H9 (cell line): Measurements from ENCODE around the gene ZNRF1. TPM values are rescaled to one million over a fixed set of nuclear protein-coding genes. Genes with fewer than 3 reads are reported as not detected.
A peak's percentile ranks its signal among the peaks of the same experiment; 100 is the strongest.

ENCODE experiments used
- DNase-seq: peaks from one replicate; pipeline ENCODE4 v3.0.0-alpha.2; 2017
- H2AFZ ChIP-seq: one replicate; pipeline ENCODE4 v1.6.1; 2013; ENCODE audit warnings: mild to moderate bottlenecking, low read length, control low read depth, moderate library complexity
- H2AK5ac ChIP-seq: 2 replicates; pipeline ENCODE4 v1.6.1; 2013; ENCODE audit warnings: low read length, control low read depth, mixed read lengths; ENCODE audit not compliant: insufficient read length
- H2BK120ac ChIP-seq: one replicate; pipeline ENCODE4 v1.6.1; 2013; ENCODE audit warnings: low read depth, mild to moderate bottlenecking, low read length, control low read depth, inconsistent platforms; ENCODE audit not compliant: poor library complexity, severe bottlenecking
- H2BK12ac ChIP-seq: 2 replicates; pipeline ENCODE4 v1.6.1; 2013; ENCODE audit warnings: low read length, control low read depth, mixed read lengths, low read depth; ENCODE audit not compliant: insufficient read length
- H2BK15ac ChIP-seq: 2 replicates; pipeline ENCODE4 v1.6.1; 2013; ENCODE audit warnings: low read depth, low read length, control low read depth
- H2BK20ac ChIP-seq: one replicate; pipeline ENCODE4 v1.6.1; 2013; ENCODE audit warnings: low read depth, mild to moderate bottlenecking, low read length, control low read depth, inconsistent platforms; ENCODE audit not compliant: poor library complexity, severe bottlenecking
- H2BK5ac ChIP-seq: 2 replicates; pipeline ENCODE4 v1.6.1; 2013; ENCODE audit warnings: low read length, control low read depth, mixed read lengths; ENCODE audit not compliant: insufficient read length
- H3K14ac ChIP-seq: 2 replicates; pipeline ENCODE4 v1.6.1; 2013; ENCODE audit warnings: low read length, control low read depth; ENCODE audit not compliant: insufficient read depth
- H3K18ac ChIP-seq: 2 replicates; pipeline ENCODE4 v1.6.1; 2013; ENCODE audit warnings: low read depth, mild to moderate bottlenecking, mixed read lengths, low read length, control low read depth; ENCODE audit not compliant: insufficient read length
- H3K23ac ChIP-seq: 2 replicates; pipeline ENCODE4 v1.6.1; 2013; ENCODE audit warnings: low read length, control low read depth, mixed read lengths, low read depth; ENCODE audit not compliant: insufficient read length
- H3K23me2 ChIP-seq: 2 replicates; pipeline ENCODE4 v1.6.1; 2013; ENCODE audit warnings: low read depth, mild to moderate bottlenecking, mixed read lengths, low read length, control low read depth; ENCODE audit not compliant: insufficient read length, poor library complexity, severe bottlenecking
- H3K27ac ChIP-seq: 2 replicates; pipeline ENCODE4 v1.5.1; 2013; ENCODE audit warnings: low read length, control low read depth, mixed read lengths, low read depth; ENCODE audit not compliant: insufficient read length
- H3K27me3 ChIP-seq: 2 replicates; pipeline ENCODE4 v1.6.1; 2013; ENCODE audit warnings: low read length, control low read depth, inconsistent platforms; ENCODE audit not compliant: insufficient read depth
- H3K4ac ChIP-seq: 2 replicates; pipeline ENCODE4 v1.6.1; 2013; ENCODE audit warnings: low read depth, mild to moderate bottlenecking, control low read depth, inconsistent platforms, low read length, moderate library complexity
- H3K4me1 ChIP-seq: 2 replicates; pipeline ENCODE4 v1.6.1; 2013; ENCODE audit warnings: low read length, control low read depth, inconsistent platforms; ENCODE audit not compliant: insufficient read depth
- H3K4me2 ChIP-seq: 2 replicates; pipeline ENCODE4 v1.6.1; 2013; ENCODE audit warnings: low read length, control low read depth, mixed read lengths; ENCODE audit not compliant: insufficient read length, insufficient read depth
- H3K56ac ChIP-seq: 2 replicates; pipeline ENCODE4 v1.6.1; 2013; ENCODE audit warnings: low read depth, mild to moderate bottlenecking, mixed read lengths, low read length, control low read depth; ENCODE audit not compliant: insufficient read length
- H3K79me1 ChIP-seq: 2 replicates; pipeline ENCODE4 v1.6.1; 2013; ENCODE audit warnings: low read depth, mild to moderate bottlenecking, moderate library complexity, low read length, control low read depth, inconsistent platforms; ENCODE audit not compliant: insufficient read depth, poor library complexity, severe bottlenecking
- H3K79me2 ChIP-seq: 2 replicates; pipeline ENCODE4 v1.6.1; 2013; ENCODE audit warnings: low read length, control low read depth, inconsistent platforms; ENCODE audit not compliant: insufficient read depth
- H3K9ac ChIP-seq: 2 replicates; pipeline ENCODE4 v1.6.1; 2013; ENCODE audit warnings: low read length, control low read depth, mixed read lengths; ENCODE audit not compliant: insufficient read length; ENCODE audit errors: extremely low read depth
- H3K9me3 ChIP-seq: one replicate; pipeline ENCODE4 v1.6.1; 2013; ENCODE audit warnings: low read depth, low read length, inconsistent platforms; ENCODE audit not compliant: control insufficient read depth
- H3T11ph ChIP-seq: one replicate; pipeline ENCODE4 v1.6.1; 2013; ENCODE audit warnings: mild to moderate bottlenecking, low read length, control low read depth, inconsistent platforms
- H4K20me1 ChIP-seq: one replicate; pipeline ENCODE4 v1.6.1; 2013; ENCODE audit not compliant: control insufficient read depth, insufficient read length, insufficient read depth
- H4K5ac ChIP-seq: 2 replicates; pipeline ENCODE4 v1.6.1; 2013; ENCODE audit warnings: low read depth, mild to moderate bottlenecking, mixed read lengths, low read length, control low read depth; ENCODE audit not compliant: insufficient read length
- H4K8ac ChIP-seq: replicated peaks from 2 replicates; pipeline ENCODE4 v1.6.1; 2013; ENCODE audit warnings: low read length, control low read depth, mixed read lengths, low read depth; ENCODE audit not compliant: insufficient read length
- H4K91ac ChIP-seq: 2 replicates; pipeline ENCODE4 v1.6.1; 2013; ENCODE audit warnings: low read depth, mild to moderate bottlenecking, moderate library complexity, mixed read lengths, low read length, control low read depth; ENCODE audit not compliant: insufficient read length
- H3K27ac Mint-ChIP-seq, 3 experiments: 2 replicates in 2 of 3; 3 replicates in 1 of 3; pipeline ENCODE4 v1.8.0; 2020 to 2021; ENCODE audit warnings: mixed read lengths in 3 of 3, mild to moderate bottlenecking in 1 of 3, moderate library complexity in 1 of 3
- H3K27me3 Mint-ChIP-seq: 2 replicates; pipeline ENCODE4 v1.8.0; 2021; ENCODE audit warnings: low read depth, mild to moderate bottlenecking, moderate library complexity, mixed read lengths
- H3K36me3 Mint-ChIP-seq, 3 experiments: 2 replicates in 2 of 3; 3 replicates in 1 of 3; pipeline ENCODE4 v1.8.0; 2020 to 2021; ENCODE audit warnings: low read depth in 3 of 3, mixed read lengths in 3 of 3; ENCODE audit not compliant: insufficient read depth in 1 of 3
- H3K4me1 Mint-ChIP-seq, 2 experiments: 2 replicates each; pipeline ENCODE4 v1.8.0; 2020; ENCODE audit warnings: mixed read lengths in 2 of 2
- H3K4me3 Mint-ChIP-seq, 2 experiments: 2 replicates in 1 of 2; 3 replicates in 1 of 2; pipeline ENCODE4 v1.8.0; 2020 to 2021; ENCODE audit warnings: mild to moderate bottlenecking in 2 of 2, mixed read lengths in 2 of 2, moderate library complexity in 1 of 2
- H3K9me3 Mint-ChIP-seq, 2 experiments: 2 replicates in 1 of 2; 3 replicates in 1 of 2; pipeline ENCODE4 v1.8.0; 2020; ENCODE audit warnings: mild to moderate bottlenecking in 2 of 2, mixed read lengths in 2 of 2, moderate library complexity in 1 of 2
- WGBS: extraction: QIAGEN DNeasy Blood & Tissue Kit; methylation state at CpG from one replicate; pipeline ENCODE4 v1.1.7; 2013; ENCODE audit warnings: missing lambda C conversion rate, low lambda C conversion rate, mixed read lengths; ENCODE audit not compliant: insufficient read length; ENCODE audit errors: extremely low coverage; 5-methylcytosine and 5-hydroxymethylcytosine counted together
- total RNA-seq: library from RNA; stranded (reverse); gene quantifications from 2 replicates; pipeline ENCODE4 v1.2.1, GENCODE V29; 2021
- TF ChIP-seq, protein P1 (sequence below): fragments of 200-600 bp; sonication (generic); conservative IDR thresholded peaks from 3 replicates; pipeline ENCODE4 v1.8.0; 2021; ENCODE audit warnings: antibody characterized with exemption, mild to moderate bottlenecking

ZNRF1 gene
- total RNA-seq, 1 experiment from 2014 or later, result 49.6 TPM

DNA sequence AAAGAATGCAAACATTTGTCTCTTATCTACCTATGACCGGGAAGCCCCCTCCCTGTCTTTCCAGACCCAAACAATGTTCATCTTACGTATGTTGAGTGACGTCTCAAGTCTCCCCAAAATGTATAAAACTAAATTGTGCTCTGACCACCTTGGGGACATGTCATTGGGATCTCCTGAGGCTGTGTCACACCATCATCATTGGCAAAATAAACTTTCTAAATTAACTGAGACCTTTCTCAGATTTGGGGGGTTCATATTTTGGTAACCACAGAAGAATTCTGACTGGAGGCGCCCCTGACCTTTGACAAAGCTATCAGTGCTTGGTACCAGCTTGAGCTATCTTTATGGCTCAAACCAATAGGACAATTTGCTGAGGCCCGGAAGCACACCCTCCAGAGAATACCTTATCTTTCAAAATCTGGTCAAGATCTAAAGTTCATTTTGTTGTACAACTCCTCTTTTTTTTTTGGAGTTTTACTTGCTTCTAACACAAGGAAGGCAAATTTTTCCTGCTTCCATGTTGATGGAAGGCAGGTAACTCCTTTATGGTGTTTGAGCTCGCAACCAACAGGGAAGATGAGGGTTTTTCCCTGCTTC is 120.2 kb downstream of the ZNRF1 start:
- Histone ChIP-seq H3K4me2 (no peak overlapping the region), H3K9ac (no peak overlapping the region), H3K23me2 (no peaks in the 10 kb centered on the region), H2BK5ac (no peak overlapping the region), H4K5ac (no peak overlapping the region), H2BK12ac (no peak overlapping the region), H3K56ac (no peak overlapping the region), H2BK20ac (no peak overlapping the region), H4K20me1 (no peaks in the 10 kb centered on the region), H2BK120ac (no peak overlapping the region), H3K9me3 (peaks cover 5% of the 10 kb centered on the region), H3K79me1 (no peaks in the 10 kb centered on the region), H3K23ac (no peak overlapping the region), H3K4me1 (peaks cover 2% of the 10 kb centered on the region; the same call in 1 of the 2 replicates), H2AFZ (no peak overlapping the region), H3T11ph (no peak overlapping the region), H3K14ac (no peak overlapping the region), H3K4ac (no peak overlapping the region), H3K18ac (no peak overlapping the region), H3K27ac (peak overlapping the region; percentile 34), H3K79me2 (no peaks in the 10 kb centered on the region), H2AK5ac (no peak overlapping the region), H4K8ac (no peak overlapping the region), H4K91ac (no peak overlapping the region), H2BK15ac (no peak overlapping the region), H3K27me3 (no peaks in the 10 kb centered on the region)
- peaks cover 33 to 52% of the 10 kb centered on the region in 2 experiments for H3K4me1 Mint-ChIP-seq
- H3K27ac Mint-ChIP-seq, result peak overlapping the region; percentile 34 to 95 (median 93); a peak in 6 of 7 replicates
- TF ChIP-seq, protein P1, sequence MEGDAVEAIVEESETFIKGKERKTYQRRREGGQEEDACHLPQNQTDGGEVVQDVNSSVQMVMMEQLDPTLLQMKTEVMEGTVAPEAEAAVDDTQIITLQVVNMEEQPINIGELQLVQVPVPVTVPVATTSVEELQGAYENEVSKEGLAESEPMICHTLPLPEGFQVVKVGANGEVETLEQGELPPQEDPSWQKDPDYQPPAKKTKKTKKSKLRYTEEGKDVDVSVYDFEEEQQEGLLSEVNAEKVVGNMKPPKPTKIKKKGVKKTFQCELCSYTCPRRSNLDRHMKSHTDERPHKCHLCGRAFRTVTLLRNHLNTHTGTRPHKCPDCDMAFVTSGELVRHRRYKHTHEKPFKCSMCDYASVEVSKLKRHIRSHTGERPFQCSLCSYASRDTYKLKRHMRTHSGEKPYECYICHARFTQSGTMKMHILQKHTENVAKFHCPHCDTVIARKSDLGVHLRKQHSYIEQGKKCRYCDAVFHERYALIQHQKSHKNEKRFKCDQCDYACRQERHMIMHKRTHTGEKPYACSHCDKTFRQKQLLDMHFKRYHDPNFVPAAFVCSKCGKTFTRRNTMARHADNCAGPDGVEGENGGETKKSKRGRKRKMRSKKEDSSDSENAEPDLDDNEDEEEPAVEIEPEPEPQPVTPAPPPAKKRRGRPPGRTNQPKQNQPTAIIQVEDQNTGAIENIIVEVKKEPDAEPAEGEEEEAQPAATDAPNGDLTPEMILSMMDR, result no peak
- 0 out of 5 replicates have a peak overlapping the region, but pooled peaks of 1 of the 2 experiments have one; percentile 2 for H3K4me3 Mint-ChIP-seq
- peaks cover 9 to 16% (median 12%) of the 10 kb centered on the region in 3 experiments for H3K36me3 Mint-ChIP-seq
- no peak for DNase-seq
- WGBS, result no CpG with 5 or more reads among the region's 6 CpGs
- peaks cover 2% of the 10 kb centered on the region; the same call in 1 of the 2 replicates for H3K27me3 Mint-ChIP-seq
- peaks cover 18 to 22% of the 10 kb centered on the region in 2 experiments for H3K9me3 Mint-ChIP-seq
